GM10248 (cell line): Measurements from ENCODE around the gene MB.
A peak's percentile ranks its signal among the peaks of the same experiment; 100 is the strongest.
"Not testable (repeated sequence)": the region's sequence is repeated elsewhere in the genome, so short reads cannot be mapped to it uniquely, and the experiment has no call there.

Experiments
- CTCF ChIA-PET: fragments of 300-600 bp; sonication (Branson Sonifier 250); formaldehyde crosslinking; extraction: SDS; loops from one replicate; lab custom pipeline; 2021; ENCODE audit warnings: antibody characterized with exemption; lab: Yijun Ruan, JAX
- POLR2A ChIA-PET: fragments of 350-650 bp; sonication (Branson Sonifier 250); formaldehyde crosslinking; extraction: SDS; loops from one replicate; lab custom pipeline; 2020; ENCODE audit warnings: antibody characterized with exemption; lab: Yijun Ruan, JAX
- DNase-seq: peaks from one replicate; pipeline ENCODE4 v3.0.0; 2012; ENCODE audit errors: extremely low spot score
- TF ChIP-seq, protein P1 (sequence below): IDR thresholded peaks from 2 replicates; pipeline ENCODE4 v1.5.1; 2012; ENCODE audit warnings: mild to moderate bottlenecking, low read depth; ENCODE audit errors: extremely low read depth, missing control alignments, control extremely low read depth

Gene MB

GRCh38 chr22:35627267-35628041 lies 10.3 kb upstream of the MB start:
- ChIA-PET CTCF (interaction anchor here (0.6 to 3.0 kb wide), 21 partner anchors 9 to 1968 kb away, joined by 3 to 13 read pairs (median 3); partner anchors contain the start of genes APOL6 and MB), POLR2A (no interaction called here)
- TF ChIP-seq, protein P1, sequence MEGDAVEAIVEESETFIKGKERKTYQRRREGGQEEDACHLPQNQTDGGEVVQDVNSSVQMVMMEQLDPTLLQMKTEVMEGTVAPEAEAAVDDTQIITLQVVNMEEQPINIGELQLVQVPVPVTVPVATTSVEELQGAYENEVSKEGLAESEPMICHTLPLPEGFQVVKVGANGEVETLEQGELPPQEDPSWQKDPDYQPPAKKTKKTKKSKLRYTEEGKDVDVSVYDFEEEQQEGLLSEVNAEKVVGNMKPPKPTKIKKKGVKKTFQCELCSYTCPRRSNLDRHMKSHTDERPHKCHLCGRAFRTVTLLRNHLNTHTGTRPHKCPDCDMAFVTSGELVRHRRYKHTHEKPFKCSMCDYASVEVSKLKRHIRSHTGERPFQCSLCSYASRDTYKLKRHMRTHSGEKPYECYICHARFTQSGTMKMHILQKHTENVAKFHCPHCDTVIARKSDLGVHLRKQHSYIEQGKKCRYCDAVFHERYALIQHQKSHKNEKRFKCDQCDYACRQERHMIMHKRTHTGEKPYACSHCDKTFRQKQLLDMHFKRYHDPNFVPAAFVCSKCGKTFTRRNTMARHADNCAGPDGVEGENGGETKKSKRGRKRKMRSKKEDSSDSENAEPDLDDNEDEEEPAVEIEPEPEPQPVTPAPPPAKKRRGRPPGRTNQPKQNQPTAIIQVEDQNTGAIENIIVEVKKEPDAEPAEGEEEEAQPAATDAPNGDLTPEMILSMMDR = peak; percentile 76
- peak; percentile 74 for DNase-seq

- ChIA-PET CTCF (interaction anchor here (1.1 to 1.6 kb wide), 6 partner anchors 8 to 304 kb away, joined by 3 to 7 read pairs (median 4); partner anchors contain the start of genes APOL6 and MB), POLR2A (no interaction called here)
Observed at GRCh38 chr22:35625763-35626432, 8.8 kb upstream of the MB start.

GRCh38 chr22:35624547-35624946 lies 7.4 kb upstream of the MB start:
- POLR2A ChIA-PET = no interaction called here
- CTCF ChIA-PET = interaction anchor here (1.0 to 1.4 kb wide), 3 partner anchors 10 to 506 kb away, joined by 3 read pairs; no protein-coding TSS in a partner anchor
- DNase-seq = no peak
- TF ChIP-seq, protein P1 = no peak

More at GRCh38 chr22:35625763-35626432, 8.8 kb upstream of the MB start:
- TF ChIP-seq, protein P1 = no peak
- DNase-seq = no peak

GRCh38 chr22:35623885-35624284 lies 6.8 kb upstream of the MB start:
- CTCF ChIA-PET = interaction anchor here (1.0 to 1.4 kb wide), 3 partner anchors 11 to 507 kb away, joined by 3 read pairs; no protein-coding TSS in a partner anchor
- DNase-seq, POLR2A ChIA-PET: not testable (repeated sequence)

GRCh38 chr22:35622191-35622913 lies 5.2 kb upstream of the MB start:
- CTCF ChIA-PET = interaction anchor here (0.7 to 3.4 kb wide), 7 partner anchors 9 to 273 kb away, joined by 3 to 19 read pairs (median 4); no protein-coding TSS in a partner anchor

DNA sequence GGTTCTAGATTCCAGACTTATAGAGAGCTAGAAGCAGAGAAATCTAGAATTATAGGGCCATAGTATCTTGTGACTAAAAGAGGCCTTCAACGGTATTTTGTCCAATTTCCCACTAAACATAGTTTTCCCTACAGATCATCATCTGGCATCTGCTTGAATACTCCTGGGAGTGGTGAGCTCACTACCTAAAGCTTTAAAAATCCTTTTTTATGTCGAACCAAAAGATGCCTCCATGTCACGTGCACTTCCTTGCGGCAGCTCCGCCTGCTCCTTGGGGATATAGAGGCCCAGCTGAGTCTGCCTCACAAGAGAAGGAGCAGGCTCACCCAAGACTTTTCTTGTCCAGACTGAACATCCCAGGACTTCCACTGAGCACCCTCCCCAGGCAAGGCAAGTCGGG lies 4.3 kb upstream of the MB start:
- ChIA-PET CTCF (interaction anchor here (0.7 to 3.4 kb wide), 7 partner anchors 9 to 310 kb away, joined by 3 to 19 read pairs (median 4); no protein-coding TSS in a partner anchor), POLR2A (no interaction called here)
- no peak for DNase-seq
- TF ChIP-seq, protein P1 = no peak

More at GRCh38 chr22:35622191-35622913, 5.2 kb upstream of the MB start:
- POLR2A ChIA-PET = no interaction called here
- DNase-seq = no peak
- TF ChIP-seq, protein P1 = no peak
